ENCODE results near the gene RSRC1.

- TF ChIP-seq CTCF (IDR thresholded peaks at IDR 0.05; ENCODE audit: control extremely low read depth in 1 of 3, insufficient read depth in 1 of 3, low read depth in 1 of 3, low read length in 3 of 3) (no peak), EGR1 (IDR thresholded peaks at IDR 0.05; ENCODE audit: borderline replicate concordance, low read depth, low read length) (no peak), RAD21 (IDR thresholded peaks at IDR 0.05 in 1 of 2, conservative IDR thresholded peaks at IDR 0.05 in 1 of 2; ENCODE audit: low read depth in 2 of 2, low read length in 2 of 2) (no peak), HDAC2 (IDR thresholded peaks at IDR 0.05; ENCODE audit: borderline replicate concordance in 1 of 2, low read depth in 2 of 2, low read length in 2 of 2) (no peak)
These were observed 321.9 kb downstream of the RSRC1 start for GRCh38 chr3:158431829-158432228.

All from H1 (cell line).